HG02642 (cell line): Measurements from ENCODE around the gene ALG12.

Experiments
- ATAC-seq: cut with Tn5 transposase; IDR thresholded peaks from one replicate; pipeline ENCODE4 v1.9.1; 2021; ENCODE audit warnings: mild to moderate bottlenecking; ENCODE audit not compliant: unreplicated experiment, poor library complexity

ALG12 gene

DNA sequence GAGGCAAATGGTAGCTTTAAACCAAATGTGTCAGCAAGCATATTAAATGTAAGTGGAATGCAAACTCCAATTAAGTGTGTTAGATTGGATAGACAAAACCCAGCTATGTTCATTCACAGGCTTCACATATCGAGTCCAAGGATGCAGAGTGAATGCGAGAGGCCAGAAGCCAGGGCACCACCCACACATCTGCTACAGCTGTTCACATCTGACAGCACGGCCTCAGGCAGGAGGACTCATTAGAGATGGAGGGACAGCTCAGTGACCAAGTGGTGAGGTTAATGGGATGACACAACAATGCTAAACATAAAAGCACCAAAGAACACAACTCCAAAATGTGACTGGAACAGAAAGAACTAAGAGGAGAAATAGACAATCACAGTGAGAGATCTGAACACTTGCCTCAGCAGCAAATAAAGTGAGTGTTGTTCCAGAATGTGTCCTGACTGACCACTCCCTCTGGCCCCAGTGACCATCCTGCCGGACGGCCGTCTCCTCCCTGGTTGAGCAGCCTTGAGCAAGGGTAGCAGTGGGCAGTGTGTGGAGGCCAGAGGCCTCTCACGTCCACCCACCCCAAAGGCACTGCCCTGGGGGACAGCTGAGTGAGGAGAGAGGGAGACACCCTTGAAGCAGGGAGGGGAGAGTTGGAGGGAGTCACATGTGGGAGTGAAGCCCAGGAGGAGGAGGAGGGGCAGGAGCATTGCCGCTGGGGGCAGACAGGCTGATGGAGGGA, 23.8 kb downstream of the ALG12 start:
- ATAC-seq, result no peak

DNA sequence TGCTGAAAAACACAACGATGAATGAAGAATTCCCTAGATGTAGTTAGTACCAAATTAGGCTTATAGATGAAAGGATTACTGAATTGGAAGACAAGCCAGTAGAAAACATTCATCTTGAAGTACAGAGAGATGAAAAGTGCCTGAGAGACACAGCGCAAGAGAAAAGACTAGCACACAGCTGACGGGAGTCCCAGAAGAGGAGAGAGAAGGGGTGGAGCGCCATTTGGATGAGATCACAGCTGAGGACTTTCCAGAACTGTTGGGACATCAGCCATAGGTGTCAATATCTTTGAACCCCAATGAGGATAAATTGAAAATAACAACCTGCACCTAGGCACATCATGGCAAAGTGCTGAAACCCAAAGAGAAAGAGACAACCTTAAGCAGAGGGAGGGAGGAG, 25.2 kb downstream of the ALG12 start:
- ATAC-seq, result no peak

DNA sequence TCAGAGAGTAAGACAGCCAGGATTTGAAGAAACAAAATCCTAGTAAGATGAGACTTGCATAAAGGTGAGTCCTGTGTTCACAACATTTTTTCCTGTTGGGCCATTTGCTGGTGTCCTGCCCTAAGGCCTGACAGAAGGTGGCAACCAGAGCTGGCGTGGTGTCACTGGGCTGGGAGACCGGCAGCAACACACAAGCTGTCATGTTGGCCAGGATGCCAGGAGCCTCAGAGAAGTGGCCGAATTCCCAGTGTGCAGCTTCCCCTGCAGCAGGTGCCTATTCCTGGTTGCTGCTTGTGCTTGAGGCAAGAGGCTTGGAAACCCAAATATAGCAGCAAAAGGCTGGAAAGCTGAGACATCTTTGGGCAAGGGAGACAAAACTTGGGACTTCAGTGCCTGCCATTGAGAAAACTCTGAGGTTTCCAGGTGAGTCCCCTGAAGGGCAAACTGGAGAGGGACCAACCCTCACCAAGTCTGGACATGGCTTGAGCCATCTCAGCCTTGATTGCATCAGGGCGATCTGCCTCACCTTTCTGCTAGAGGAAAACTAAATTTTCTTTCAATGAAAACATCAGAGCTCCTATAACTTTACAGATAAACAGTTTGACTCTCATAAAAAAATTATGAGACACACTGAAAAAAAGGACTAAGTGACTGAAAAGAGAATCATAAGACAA, 25.9 kb downstream of the ALG12 start:
- no peak for ATAC-seq

DNA sequence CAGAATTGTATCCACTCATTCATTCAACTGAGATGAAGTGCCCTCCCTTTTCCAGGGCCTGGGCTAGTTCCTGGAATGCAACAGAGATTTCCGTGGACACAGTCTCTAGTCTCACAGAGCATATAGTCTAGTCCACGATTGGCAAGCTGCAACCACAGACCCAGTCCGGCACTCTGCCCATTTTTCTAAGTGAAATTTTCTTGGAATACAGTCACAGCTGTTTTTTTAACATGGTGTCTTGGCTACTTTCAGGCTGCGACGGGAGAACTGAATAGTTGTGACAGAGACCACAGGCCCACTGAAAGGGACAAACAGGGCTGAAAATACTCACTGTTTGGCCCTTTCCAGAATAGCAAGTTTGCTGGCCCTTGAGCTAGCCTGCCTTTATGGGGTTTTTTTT, 29.2 kb downstream of the ALG12 start:
- no peak for ATAC-seq

DNA sequence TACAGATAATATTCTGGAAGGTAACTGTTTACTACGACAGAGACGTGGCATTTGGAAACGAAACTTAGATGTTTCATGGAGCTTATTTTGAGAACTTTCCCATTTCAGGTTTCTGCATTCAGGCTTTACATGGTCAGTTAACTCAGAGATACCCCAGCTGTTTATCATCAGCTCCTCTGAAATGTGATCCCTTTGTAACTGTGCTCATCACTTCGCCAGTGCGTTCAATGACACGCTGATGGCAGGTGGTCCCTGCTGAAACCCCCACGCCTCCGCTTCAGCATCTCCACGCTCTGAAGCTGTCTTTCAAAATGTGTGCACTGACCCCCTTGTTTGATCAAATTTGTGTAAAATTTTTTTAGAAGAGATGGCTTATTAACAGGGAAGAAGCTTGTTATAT, 30.5 kb downstream of the ALG12 start:
- no peak for ATAC-seq

DNA sequence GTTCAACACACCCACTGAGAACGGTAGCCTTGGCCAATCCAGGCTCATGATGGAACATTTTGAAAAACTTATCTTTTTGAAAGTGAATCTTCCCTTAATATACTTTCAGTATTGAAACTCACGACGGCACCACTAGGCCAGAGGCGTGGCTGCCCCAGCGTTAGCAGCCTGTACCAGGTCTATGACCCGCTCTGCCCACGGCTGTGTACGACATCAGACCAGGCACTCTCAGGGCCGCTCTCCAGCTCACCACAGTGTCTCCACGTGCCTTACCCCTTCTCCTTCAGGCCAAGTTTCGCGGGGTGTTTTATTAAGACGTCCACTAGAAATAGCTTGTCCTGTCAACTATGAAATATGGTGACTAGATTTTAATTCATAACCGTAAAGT, 31.2 kb downstream of the ALG12 start:
- ATAC-seq, result no peak

DNA sequence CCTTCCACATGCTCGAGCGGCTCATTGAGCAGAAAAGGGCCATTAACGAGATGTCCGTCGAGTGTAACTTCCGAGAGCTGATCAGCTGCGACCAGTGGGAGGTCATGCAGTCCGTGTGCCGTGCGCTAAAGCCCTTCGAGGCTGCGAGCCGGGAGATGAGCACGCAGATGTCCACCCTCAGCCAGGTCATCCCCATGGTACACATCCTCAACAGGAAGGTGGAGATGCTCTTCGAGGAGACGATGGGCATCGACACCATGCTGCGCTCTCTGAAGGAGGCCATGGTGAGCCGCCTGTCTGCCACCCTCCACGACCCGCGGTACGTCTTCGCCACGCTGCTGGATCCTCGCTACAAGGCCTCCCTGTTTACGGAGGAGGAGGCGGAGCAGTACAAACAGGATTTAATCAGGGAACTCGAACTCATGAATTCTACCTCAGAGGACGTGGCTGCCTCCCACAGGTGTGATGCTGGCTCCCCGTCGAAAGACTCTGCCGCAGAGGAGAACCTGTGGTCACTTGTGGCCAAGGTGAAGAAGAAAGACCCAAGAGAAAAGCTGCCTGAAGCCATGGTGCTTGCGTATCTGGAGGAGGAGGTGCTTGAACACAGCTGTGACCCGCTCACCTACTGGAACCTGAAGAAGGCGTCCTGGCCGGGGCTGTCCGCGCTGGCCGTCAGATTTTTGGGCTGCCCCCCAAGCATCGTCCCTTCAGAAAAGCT, 31.7 kb downstream of the ALG12 start:
- no peak for ATAC-seq

DNA sequence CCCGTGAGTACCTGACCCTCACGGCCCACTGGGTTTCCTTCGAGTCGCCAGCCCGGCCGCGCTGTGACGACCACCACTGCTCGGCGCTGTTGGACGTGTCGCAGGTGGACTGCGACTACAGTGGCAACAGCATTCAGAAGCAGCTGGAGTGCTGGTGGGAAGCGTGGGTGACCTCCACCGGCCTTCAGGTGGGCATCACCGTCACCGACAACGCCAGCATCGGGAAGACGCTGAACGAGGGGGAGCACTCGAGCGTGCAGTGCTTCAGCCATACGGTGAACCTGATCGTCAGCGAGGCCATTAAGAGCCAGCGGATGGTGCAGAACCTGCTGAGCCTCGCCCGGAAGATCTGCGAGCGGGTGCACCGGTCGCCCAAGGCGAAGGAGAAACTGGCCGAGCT, 32.4 kb downstream of the ALG12 start:
- no peak for ATAC-seq

DNA sequence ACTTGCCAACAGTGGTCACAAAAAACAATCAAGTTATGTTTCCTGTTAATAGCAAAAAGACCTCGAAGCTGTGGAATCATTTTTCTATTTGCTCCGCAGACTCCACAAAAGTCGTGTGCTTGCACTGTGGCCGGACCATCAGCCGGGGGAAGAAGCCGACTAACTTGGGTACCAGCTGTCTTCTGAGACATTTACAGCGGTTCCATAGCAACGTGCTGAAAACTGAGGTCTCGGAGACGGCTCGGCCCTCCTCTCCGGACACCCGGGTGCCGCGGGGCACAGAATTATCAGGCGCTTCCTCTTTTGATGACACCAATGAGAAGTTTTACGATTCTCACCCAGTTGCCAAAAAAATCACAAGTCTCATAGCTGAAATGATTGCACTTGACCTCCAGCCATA, 33.0 kb downstream of the ALG12 start:
- ATAC-seq, result no peak

DNA sequence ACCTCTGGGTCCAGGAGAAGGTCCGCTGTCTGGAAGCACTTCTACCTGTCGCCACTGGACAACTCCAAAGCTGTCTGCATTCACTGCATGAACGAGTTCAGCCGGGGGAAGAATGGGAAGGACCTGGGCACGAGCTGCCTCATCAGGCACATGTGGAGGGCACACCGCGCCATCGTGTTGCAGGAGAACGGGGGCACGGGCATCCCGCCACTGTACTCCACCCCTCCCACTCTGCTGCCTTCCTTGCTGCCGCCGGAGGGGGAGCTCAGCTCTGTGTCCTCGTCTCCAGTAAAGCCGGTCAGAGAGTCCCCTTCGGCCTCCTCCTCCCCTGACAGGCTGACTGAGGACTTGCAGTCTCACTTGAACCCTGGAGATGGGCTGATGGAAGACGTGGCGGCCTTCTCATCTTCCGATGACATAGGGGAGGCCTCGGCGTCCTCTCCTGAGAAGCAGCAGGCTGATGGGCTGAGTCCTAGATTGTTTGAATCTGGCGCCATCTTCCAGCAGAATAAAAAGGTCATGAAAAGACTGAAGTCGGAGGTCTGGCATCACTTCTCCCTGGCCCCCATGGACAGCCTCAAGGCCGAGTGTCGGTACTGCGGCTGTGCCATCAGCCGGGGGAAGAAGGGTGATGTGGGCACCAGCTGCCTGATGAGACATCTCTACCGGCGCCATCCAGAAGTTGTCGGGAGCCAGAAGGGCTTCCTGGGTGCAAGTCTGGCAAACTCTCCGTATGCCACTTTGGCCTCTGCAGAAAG, 33.6 kb downstream of the ALG12 start:
- no peak for ATAC-seq

DNA sequence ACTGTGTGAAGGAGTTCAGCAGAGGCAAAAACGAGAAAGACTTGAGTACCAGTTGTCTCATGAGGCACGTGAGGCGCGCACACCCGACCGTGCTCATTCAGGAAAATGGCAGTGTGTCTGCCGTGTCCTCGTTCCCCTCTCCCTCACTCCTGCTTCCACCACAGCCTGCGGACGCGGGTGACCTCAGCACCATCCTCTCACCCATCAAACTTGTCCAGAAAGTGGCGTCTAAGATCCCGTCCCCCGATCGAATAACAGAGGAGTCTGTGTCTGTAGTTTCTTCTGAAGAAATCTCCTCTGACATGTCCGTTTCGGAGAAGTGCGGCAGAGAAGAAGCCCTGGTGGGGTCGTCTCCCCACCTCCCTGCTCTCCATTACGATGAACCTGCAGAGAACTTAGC, 34.2 kb downstream of the ALG12 start:
- no peak for ATAC-seq

DNA sequence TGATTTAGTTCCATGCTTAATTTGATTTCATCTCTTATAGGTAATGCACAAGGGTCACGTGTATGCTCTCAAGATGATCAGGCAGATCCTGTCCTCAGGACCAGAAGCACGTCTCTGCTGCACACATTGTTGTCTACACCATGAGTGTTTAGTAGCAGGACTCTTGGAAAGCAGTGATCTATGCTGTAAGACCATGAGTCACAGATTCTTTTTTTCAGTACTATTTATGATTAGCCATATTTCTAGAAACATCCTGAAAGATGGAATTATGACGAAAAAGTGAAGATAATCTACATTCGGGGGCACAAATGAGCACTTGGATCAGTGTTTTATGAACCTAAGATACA, 35.0 kb downstream of the ALG12 start:
- ATAC-seq, result no peak

DNA sequence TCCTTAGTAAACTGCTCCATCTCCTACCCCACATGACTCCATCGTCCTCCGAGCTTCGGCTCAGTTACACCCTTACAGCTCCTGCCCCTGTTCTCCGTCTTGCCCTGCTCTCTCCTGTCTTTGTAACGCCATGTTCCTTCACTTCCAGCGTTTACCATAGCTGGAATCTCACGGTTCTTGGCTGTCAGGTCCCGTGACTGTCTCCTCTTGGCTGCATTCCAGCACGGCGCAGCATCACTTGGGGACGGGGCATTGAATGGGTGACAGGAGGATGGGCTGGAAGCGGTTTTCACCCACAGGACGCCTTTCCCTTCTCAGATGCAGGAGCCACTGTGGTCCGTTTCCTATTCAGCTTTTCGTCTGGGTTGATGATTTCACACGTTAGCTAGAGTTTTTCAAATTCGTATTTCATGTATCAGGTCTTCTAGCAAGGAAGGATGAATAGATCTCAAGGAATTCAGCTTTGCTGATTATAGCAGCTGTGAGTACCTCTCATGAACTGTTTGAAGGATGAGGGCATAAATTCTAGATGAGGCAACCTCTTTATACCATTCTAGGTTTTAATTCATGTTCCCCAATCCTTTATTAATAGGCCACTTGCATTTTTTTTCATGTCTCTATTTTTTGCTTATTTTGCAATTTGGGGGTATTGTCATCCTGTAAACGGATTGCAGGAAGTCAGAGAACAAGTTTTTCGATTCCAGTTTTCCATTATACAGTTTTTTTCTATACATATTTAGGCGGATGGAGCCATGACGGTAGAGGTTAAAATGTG, 35.5 kb downstream of the ALG12 start:
- no peak for ATAC-seq

DNA sequence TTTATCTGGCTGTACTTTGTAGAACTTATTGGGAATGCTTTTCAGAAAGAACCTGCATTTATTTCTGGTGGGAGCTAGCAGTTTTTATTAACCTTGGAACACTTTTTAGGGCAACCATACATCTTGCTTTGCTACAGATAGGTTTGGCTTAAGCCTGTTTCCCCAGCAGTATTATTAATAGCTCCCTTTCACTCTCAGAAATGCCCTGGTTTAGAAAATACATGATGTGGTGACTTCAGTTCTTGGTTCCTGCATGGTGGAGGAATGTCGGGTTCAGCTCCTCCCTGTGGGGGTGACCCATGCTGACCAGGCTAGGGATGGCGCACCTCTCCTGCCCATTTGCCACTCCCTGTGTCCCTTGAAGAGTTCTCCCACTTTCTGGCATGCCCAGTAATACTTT, 36.4 kb downstream of the ALG12 start:
- ATAC-seq, result no peak

DNA sequence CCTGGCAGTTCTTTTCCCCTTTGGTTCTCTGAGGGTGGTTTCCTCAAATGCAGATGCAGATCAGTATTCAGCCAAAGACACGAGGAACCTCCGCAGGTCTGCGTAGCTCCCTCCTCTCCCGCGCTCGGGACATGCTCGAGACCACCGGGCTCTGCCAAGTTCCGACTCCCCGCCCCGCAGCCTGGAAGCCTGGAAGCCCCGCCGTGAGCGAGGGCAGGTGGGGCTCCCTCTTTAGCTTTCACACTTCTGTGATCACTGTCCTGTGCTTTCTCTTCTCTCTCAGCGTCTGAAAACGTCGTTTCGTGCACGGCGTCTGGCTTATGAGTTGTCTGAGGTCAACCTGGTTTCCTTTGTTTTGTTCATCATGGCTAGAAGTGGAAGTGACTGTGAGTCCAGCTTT, 38.0 kb downstream of the ALG12 start:
- no peak for ATAC-seq

DNA sequence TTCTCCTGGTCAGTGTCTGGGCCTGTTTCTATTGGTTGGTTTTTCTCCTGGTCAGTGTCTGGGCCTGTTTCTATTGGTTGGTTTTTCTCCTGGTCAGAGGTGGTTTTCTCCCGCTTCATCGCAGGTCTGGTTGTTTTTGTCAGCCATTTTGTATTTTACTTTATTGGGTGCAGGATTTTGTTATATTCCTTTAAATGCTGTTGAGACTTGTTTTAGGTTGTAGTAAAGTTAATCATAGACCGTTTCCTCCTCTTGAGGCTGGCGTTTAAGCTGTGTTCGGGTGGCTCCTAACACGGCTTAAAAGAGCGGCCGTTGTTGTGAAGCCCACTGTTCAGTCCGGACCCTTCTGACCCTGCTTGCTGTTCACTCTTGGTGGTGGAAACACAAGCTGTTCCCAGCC, 38.4 kb downstream of the ALG12 start:
- ATAC-seq, result no peak

DNA sequence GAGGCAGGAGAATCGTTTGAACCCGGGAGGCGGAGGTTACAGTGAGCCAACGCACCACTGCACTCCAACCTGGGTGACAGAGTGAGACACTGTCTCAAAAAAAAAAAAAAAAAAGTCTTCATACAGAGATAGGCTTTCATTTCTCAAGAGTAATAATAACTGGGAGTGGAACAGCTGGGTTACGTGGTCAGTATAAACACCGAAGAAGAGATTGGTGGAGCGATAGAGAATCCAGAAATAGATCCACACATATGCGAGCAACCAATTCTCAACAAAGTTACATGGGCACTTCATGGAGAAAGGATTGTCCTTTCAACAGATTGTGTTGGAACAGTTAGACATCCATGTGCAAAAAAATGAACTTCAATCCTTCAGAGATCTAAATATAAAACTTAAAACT, 40.0 kb downstream of the ALG12 start:
- no peak for ATAC-seq

DNA sequence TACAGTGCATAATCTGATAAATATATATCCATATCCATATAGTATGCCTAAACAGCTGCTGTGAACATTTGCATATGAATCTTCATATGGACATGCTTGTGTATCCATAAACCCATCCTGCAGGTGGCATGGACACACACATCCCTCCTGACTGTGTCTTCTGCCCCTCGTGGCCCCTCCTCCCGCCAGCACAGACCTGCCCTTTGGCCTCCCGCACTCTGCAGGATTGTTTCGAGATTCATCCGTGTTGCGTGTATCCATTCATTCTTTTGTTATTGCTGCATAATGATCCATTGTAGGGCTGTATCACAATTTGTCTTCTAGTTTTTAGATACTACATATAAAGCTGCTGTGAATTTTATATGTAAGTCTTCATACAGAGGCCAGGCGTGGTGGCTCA, 40.6 kb downstream of the ALG12 start:
- no peak for ATAC-seq

DNA sequence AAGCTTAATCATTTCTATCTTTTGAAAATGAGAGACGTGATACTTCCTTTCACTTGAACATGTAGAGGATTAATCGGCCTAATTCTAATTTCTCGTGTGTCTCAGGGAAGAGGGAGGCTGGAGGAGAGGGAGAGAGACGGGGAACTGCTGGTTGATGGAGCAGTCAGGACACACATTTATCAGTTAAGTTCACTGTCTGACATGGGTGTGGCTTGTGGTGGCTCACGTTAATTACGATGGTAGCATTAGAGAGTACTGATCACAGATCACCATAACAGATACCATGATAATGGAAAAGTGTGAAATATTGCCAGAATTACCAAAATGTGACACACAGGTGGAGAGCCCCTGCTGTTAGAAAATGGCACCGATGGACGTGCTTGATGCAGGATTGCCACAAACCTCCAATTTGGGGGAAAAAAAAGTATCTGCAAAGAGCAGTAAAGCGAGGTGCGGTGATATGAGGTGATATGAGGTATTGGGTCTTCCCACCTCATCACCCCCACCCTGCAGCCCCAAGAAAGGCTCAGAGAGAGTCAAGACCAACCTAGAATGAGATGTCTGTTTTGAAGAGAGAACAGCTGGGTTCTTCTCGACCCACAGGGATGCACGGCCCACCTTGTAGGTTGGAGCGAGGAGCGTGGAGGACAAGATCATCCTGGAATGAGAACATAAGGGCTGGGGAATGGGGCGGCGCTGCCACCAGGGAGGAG, 44.9 kb downstream of the ALG12 start:
- no peak for ATAC-seq

DNA sequence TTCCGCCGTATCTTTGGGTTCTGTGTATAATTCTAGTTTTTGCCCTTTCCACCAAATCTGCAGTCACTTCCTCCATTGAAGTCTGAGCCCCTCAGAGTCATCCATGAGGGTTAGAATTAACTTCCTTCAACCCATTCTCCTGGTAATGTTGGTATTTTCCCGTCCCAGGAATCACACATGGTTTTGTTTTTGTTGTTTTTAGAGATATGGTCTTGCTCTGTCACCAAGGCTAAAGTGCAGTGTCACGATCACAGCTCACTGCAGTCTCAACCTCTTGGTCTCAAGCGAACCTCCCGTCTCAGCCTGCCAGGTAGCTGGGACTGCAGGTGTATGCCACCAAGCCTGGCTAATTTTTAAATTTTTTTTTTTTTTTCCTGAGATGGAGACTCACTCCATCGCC, 45.9 kb downstream of the ALG12 start:
- no peak for ATAC-seq
